ENCODE data around the gene ACBD3.

The ACBD3 gene

DNA sequence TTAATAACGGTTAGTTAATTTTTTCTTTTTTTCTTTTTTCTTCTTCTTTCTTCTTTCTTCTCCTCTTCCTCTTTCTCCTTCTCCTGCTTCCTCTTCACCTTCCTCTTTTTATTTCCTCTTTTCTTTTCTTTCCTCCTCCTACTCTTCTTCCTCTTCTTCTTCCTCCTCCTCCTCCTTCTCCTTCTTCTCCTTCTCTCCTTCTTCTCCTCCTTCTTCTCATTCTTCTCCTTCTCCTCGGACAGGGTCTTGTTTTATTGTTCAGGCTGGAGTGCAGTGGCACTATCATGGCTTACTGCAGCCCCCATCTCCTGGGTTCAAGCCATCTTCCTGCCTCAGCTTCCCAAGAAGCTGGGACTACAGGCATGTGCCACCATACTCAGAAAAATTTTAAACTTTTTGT is 13.4 kb upstream of the ACBD3 start:
- DNase-seq: no peak

DNA sequence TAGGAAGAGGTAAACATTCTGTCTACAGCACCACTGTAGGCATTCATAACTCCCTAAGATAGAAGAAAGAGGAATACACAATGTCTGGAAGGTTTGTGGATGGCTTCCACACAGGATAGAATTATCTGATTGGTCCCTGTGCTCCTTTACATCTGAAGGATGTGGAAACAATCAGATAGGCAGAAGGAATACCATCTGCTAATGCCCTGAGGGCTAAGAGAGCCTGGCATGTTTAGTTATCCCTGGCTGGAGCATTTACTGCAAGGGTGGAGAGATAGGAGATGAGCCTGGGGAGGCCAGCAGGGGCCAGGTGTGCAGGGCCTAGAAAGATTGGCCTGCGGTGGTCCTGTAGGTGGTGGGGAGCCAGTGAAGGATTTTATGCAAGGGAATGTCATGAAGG is 8.6 kb upstream of the ACBD3 start:
- no peak for DNase-seq

DNA sequence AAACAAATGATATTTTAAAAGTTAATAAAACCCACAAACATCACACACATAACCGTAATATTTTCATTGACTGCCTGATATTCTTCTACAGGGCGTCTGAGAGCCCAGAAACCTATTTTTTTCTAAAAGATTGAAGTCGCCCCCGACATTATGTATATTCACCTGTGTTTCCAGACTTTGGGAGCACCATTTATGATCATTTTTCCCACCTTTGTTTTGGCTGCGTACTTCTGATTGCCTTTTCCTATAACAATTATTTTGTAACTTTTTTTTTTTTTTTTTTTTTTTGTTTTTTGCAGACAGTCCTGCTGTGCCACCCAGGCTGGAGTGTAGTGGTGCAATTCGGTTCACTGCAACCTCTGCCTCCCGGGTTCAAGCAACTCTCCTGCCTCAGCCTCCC is 839 bp upstream of the ACBD3 start:
- DNase-seq: no peak

DNA sequence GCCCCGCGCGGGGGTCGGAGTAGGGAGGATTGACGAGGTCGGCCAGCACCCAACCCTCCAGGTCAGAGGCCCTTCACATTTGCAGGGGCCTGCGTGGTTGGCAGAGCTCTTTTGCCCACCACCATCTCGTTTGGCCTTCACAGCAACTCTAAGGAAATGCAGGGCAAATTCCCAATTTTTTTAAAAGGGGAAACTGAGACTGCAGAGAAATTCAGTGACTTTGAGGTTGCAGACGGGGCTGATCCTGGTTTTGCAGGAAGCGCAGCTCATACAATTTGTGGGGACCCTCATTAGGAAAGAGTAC is 430 bp upstream of the ACBD3 start:
- no peak for DNase-seq

DNA sequence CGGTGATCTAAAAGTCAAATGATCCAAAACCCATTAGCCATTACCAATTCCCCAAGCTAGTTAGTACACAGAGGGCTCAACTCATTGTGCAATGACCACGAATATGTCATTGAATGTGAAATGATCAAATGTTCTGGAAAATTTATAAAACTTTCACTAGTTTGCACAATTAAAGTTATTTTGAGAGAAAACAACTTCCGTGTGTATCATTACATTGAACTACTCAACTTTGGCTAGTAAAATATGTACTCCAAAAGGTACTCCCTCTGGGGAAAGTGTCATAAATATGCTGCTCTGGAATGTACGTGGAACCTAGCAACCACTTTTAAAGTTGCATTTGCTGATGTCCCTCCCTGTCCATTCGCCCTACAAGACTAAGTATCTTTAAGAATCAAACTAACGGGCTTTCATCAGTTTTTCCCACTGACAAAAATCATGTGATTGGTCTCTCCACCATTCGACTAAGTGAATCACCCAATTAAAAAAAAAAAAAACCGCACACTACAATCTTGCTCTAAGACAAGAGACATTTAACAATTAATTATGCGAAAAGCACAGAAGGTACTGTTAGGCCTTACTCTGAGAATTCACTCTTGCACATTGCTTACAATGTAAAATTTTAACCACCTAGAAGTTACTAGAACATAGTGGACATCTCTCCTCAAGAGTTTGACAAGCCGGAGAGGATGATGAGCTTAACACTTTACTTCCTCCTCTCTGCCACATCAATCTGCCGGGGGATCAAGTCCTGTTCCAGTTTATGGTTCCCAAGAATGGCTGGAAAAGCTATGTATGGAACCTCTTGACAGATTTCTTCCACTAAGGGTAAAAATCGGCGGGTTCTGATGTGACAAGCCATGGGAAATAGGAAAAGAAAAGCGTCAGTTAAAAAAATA is 1.2 kb downstream of the ACBD3 start:
- DNase-seq: no peak

DNA sequence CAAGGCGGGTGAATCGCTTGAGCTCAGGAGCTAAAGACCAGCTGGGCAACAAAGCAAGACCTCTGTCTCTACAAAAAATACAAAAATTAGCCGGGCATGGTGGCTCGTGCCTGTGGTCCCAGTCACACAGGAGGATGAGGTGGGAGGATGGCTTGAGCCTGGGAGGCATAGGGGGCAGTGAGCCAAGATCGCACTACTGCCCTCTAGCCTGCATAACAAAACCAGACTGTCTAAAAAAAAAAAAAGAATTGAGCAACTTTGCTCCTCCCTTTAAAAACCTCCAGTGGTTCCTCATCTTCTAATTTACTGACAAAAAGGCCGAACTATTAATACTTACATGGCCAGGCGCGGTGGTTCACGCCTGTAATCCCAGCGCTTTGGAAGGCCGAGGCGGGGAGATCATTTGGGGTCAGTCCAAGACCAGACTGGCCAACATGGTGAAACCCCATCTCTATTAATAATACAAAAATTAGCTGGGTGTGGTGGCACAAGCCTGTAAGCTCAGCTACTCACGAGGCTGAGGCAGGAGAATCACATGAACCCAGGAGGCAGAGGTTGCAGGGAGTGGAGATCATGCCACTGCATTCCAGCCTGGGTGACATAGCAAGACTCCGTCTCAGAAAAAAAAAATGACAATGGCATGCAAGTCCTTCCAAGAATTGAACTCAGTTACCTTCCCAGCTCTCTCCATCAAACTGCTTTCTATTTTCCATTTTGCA is 4.4 kb downstream of the ACBD3 start:
- no peak for DNase-seq

DNA sequence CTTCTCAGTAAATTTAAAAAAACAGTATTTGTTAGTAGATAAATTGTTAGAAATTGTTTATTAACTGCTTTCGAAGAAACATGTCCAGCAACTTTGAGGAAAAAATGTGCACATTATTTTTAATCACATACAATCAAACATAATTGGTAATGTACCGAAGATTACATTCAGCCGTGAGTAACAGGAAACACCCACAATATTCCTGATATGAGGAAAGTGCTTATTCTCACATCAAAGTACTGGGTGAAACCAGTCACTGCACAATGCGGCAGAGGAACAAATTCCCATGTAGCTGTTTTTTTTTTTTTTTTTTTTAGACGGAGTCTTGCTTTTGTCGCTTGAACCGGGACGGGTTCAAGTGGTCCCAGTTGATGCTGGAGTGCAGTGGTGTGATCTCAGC is 9.7 kb downstream of the ACBD3 start:
- DNase-seq: no peak

DNA sequence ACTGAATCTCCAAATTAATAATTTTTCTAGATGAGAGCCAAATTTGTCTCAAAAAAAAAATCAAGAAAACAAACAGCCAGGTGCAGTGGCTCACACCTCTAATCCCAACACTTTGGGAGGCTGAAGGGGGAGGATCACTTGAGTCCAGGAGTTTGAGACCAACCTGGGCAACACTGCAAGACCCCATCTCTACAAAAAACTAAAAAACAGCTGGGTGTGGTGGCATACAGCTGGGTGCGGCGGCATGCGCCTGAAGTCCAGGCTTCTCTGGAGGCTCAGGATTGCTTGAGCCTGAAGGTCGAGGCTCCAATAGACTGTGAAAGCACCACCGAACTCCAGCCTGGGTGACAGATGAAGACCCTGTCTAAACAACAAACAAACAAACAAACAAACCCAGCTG is 14.0 kb downstream of the ACBD3 start:
- no peak for DNase-seq

DNA sequence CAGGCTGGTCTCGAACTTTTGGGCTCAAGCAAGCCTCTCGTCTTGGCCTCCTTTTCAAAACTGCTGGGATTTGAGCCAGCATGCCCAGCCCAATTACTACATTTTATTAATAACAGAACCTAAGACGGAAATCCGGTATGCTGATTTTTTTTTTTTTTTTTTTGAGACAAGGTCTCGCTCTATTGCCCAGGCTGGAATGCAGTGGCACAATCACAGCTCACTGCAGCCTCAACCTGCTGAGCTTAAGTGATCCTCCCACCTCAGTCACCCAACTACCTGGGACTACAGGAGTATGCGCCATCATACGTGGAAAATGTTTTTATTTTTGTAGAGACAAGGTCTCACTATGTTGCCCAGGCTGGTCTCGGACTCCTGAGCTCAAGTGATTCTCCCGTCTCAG is 20.2 kb downstream of the ACBD3 start:
- DNase-seq: no peak

DNA sequence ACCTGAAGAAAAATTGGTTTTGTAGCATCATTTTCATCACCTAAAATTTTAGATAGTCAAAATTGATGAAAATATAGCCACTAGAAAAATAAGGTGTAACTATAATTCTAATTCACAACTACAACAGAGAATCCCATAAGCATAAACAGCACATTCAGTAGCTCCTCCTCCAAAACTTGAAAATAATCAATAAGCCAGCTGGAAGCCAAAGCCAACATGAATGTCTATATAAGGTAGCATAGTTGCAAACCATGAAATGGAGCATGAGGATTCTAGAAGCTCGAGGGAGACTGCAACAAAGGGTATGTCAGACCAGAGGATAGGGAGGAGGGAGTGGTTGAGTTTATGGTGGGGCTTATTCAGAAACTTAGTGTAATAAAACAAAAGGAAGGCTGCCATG is 22.4 kb downstream of the ACBD3 start:
- DNase-seq: no peak

DNA sequence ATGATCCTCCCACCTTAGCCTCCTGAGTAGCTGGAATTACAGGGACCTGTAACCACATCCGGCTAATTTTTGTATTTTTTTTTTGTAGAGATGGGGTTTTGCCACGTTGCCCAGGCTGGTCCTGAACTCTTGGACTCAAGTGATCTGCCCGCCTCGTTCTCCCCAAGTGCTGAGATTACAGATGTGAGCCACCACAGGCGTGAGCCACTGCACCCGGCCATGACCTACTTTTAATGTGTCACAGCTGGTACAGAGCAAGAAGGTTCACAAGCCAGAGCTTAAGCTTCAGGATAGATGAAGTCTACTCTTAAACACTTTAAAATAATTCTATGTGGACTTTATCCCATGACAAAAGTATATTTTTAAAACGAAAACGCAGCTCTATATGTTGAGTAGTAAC is 23.6 kb downstream of the ACBD3 start:
- DNase-seq: no peak

DNA sequence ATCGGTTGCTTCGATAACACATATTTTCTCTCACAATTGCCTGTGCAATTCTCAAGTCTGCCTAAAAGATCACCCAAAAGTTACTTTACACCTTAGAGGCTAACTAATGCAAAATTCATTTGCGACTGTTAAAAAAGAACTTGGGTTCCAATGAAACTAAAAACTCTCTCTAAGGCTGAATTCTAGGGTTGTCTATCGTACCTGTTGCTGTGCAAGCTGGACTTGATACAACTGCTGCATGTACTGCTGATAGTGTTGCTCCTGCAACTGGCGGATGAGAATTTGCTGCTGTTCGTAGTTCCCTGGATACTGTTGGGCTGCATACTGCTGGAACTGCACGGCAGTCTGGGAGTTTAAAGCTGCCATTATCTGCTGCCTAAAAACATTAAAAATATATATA is 27.6 kb downstream of the ACBD3 start:
- no peak for DNase-seq

DNA sequence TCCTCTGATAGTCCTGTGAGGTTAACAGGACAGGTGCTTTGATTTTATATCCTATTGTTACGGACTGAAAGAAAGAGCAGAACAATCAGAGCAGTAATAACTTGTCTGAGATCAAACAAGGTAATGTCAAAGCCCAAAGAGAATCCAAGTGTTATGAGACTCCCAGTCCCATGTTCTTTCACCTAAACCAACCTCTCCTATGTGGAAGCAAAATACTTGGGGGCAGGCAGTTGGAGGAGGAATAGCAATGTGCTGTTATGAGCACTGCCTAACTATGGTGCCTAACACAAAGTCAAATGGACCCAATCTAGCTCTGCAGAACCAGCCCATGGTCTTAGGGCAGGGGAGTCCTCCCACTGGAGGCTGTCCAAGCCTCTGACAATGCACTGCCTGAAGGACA is 28.1 kb downstream of the ACBD3 start:
- no peak for DNase-seq

DNA sequence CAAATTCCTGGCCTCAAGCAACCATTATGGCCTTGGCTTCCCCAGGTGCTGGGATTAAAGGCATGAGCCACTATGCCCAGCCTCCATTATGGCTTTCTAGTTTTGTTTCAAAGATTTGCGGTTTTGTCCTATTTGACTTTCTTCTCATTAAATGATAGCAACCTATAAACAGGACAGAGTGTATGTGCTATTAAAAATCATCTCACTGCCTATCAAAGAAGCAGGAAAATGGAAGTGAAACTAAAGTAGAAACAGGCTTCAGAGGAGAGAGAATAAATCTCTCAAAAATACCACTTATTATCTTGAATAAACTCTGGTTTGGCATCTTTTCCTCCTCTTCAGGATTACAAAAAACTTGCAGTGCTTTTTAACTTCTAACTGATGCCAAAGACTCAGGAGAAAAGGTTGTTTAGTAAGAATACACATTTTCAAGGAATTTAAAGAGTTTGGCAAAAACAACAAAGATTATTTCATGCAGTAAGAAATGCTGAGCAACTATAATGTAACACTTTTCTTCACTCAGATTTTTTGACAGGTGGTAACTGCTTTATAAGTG is 28.7 kb downstream of the ACBD3 start:
- DNase-seq: no peak

DNA sequence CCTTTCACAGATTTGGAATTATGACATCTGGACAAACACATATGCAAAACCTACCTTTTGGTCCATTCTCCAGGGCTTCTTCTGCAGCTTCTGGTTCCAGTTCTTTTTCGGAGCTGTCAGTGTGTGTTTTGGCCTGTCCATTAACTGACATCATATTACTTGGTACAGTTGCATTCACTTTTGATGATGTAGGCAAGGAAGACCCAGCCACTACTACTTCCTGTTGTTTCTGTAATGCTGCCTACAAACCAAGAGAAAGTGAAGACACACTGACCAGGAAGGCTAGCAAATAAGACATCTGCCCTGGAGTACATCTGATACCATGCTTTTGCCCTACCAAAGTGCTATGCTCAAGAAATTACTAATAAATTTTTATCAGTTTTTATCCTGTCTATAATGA is 31.9 kb downstream of the ACBD3 start:
- DNase-seq: no peak

DNA sequence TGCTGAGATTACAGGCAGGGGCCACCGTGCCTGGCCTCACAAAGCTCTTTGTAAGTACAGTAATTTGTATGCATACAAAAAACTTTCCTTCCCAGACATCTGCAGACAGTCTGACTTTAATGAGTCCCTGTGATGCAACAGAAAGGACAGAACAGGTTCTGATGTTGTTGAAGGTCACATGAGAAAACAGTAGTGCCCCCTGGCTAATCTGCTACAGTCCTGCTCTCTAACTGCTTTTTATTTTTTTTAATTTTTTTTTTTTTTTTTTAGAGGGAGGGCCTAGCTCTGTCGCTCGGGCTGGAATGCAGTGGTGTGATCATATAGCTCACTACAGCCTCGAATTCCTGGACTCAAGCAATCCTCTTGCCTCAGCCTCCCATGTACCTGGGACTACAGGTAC is 36.7 kb downstream of the ACBD3 start:
- no peak for DNase-seq

DNA sequence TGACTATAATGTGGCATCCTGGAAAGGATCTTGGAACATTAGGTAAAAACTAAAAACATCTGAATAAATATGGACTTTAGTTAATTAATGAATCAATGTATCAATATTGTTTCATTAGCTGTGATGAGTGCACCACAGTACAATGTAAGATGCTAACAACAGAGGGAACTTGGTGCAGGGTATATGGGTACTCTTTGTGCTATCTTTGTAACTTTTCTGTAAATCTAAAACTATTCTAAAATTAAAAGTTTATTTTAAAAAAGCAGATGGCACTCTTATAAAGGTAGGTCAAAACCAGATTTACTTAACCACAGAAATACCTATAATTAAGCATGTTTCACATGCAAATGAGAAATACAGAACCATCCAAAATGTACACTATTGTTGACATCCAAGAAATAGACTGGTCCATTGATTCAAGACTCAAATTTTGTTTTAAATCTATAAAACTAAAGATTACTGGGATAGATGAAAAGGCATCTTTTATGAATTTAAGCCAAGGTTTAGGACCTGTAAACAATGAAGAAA is 38.4 kb downstream of the ACBD3 start:
- no peak for DNase-seq

DNA sequence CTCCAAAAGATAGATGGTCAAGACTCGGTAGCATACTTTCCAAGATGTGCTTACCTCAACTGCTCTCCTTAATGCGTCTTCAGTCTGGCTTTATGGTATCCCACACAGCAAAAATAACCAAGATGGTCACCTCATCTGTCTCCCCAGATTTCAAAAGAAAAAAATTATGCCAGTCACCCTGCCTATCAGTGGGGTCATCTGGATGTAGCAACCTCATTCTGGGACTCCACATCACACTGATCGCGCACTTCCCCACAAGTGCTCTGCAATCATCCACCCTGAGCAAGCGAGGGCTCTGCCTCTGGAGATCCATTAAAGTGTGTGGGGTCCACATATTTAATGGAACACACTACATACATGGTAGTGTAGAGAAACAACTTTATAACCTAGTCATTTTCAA is 42.5 kb downstream of the ACBD3 start:
- no peak for DNase-seq

DNA sequence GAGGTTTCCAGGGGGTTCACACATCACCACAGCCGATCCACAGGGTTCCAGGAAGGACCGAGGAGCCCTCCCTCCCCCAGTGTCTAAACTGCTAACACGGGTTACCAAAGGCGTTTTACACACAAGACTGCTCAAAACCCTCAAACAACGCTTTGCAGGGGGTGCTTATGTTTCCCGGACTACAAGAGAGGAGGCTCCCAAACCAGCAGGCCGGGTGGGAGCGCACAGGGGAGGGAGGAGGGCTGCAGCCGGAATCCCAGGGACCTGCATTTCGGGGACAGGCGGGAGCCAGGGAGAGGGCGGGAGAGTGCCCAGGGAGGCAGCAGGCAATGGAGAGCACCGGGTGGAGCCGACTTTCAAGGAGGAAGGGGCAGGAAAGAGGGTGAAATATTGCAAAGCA is 50.8 kb downstream of the ACBD3 start:
- DNase-seq: no peak

DNA sequence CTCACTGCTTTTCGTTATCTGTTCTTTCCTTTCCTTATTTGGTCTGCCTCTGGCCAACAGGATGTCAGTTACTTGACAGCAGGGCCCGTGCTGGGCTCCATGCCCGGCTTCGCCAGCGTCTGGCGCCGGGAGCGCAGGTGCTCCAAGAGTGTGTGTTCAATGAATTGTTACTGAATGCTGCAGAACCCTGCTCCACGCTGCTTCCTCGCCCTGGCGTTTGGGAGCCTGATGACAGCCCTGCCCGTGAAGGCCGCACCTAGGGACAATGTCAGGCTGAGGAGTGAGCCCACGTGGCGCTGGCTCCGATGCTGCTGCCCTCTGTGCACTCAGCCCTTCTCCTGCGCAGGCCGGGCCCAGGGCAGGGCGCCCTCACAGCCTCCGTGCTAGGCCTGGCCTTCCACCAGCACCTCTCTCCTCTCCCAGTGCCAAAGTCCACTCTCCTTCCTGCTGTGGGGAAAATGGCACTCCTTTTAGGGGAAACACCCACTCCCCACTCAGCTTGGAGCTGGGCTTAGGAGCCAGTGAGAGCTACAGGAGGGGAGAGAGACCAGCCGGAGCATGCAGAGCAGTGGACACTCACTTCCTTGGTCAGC is 51.4 kb downstream of the ACBD3 start:
- DNase-seq: no peak

DNA sequence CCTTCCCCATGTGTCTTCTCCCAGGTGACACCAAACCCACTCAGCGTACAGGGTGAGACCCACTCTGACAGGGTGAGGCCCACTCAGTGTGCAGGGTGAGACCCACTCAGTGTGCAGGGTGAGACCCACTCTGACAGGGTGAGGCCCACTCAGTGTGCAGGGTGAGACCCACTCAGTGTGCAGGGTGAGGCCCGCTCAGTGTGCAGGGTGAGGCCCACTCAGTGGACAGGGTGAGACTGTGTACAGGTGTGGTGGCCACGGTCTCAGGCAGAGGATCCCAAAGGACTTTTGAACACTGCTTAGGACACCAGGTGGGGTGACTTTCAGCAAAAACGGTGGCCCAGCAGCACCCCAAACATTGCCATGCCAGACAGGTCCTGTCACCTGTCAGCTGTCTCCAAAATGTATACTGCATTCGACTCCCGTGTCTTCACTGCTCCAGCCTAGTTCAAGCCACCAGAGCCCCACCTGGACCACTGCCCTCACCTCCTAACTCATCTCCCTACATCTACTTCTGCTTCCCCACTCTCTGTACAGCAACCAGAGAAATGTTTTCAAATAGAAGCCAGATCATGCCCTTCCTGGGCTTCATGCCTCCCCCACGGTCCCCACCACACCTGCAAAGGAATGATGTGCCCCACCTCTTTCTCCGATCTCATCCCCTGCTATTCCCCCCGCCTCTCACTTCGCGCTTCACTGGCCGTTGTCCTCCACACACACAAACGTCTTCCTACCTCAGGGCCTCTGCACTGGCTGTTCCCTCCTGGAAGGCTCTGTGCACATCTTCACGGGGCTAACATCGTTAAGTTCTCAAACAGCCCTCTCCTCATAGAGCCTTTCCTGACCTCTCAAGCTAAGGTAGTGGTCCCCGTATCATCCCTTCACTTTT is 52.1 kb downstream of the ACBD3 start:
- DNase-seq: no peak

DNA sequence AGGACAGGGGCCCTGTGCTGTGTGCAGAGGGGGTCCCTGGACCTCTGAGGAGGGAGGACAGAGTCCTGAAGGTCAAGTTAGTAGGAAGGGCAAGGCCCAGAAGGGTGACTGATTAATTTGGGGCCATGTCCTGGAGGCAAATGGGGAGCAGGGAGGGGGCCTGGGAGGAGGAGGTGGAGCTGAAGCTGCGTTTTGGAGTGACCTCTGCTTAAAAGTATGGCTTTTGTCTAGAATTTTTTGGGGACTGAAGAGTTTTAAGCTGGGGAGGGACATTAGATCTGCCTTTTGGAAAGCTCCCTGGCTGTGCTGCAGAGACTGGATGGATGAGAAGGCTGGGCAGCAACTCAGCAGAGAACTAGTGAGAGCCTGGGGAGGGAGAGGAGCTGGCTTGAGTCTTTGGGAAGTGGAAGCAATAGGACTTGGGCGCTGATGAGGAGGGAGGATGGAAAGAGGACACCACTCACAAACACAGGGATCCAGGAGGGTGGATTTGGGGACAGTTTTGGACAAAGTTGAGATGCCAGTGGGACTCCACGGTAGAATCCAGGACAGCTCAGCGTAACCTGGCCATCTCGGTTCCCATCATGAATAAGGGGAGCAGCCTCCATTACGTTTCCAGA is 52.9 kb downstream of the ACBD3 start:
- no peak for DNase-seq
